Neural progenitor cell (in vitro differentiated cells): Measurements from ENCODE around the gene EZH1.

ENCODE experiments used
- CTCF ChIP-seq: fragments of 200-600 bp; sonication (generic); IDR thresholded peaks from 2 replicates; pipeline ENCODE4 v1.5.1; 2017; ENCODE audit warnings: antibody characterized with exemption, mild to moderate bottlenecking
- EZH2 ChIP-seq: fragments of 200-600 bp; sonication (generic); IDR thresholded peaks from 2 replicates; pipeline ENCODE4 v1.6.1; 2017; ENCODE audit warnings: antibody characterized with exemption, mild to moderate bottlenecking, moderate library complexity

GRCh38 chr17:42783062-42783790, 38.4 kb upstream of the EZH1 start:
- TF ChIP-seq CTCF (no peak), EZH2 (no peak)
